Memory B cell (primary cell): ENCODE data around the gene ADGRL2.

Source experiments
- ATAC-seq: fragments of 150-1000 bp; cut with Tn5 transposase; 2 replicates; pipeline ENCODE4 v1.10.0; 2021; ENCODE audit warnings: low read depth, mild to moderate bottlenecking, moderate library complexity
- DNase-seq, 2 donors: peaks; one replicate each; pipeline ENCODE4 v3.0.0; 2022; ENCODE audit warnings: low spot score in 2 of 2
- H3K27ac Mint-ChIP-seq: one replicate; pipeline ENCODE4 v1.8.0; 2022; ENCODE audit warnings: mild to moderate bottlenecking, moderate library complexity, mixed read lengths
- H3K27me3 Mint-ChIP-seq: one replicate; pipeline ENCODE4 v1.8.0; 2022; ENCODE audit warnings: mixed read lengths
- H3K36me3 Mint-ChIP-seq: one replicate; pipeline ENCODE4 v1.8.0; 2022; ENCODE audit warnings: mild to moderate bottlenecking, mixed read lengths
- H3K4me1 Mint-ChIP-seq: one replicate; pipeline ENCODE4 v1.8.0; 2022; ENCODE audit warnings: mixed read lengths
- H3K4me3 Mint-ChIP-seq: one replicate; pipeline ENCODE4 v1.8.0; 2022; ENCODE audit warnings: mild to moderate bottlenecking, moderate library complexity, mixed read lengths
- H3K9me3 Mint-ChIP-seq: one replicate; pipeline ENCODE4 v1.8.0; 2022; ENCODE audit warnings: mixed read lengths

Gene ADGRL2

DNA sequence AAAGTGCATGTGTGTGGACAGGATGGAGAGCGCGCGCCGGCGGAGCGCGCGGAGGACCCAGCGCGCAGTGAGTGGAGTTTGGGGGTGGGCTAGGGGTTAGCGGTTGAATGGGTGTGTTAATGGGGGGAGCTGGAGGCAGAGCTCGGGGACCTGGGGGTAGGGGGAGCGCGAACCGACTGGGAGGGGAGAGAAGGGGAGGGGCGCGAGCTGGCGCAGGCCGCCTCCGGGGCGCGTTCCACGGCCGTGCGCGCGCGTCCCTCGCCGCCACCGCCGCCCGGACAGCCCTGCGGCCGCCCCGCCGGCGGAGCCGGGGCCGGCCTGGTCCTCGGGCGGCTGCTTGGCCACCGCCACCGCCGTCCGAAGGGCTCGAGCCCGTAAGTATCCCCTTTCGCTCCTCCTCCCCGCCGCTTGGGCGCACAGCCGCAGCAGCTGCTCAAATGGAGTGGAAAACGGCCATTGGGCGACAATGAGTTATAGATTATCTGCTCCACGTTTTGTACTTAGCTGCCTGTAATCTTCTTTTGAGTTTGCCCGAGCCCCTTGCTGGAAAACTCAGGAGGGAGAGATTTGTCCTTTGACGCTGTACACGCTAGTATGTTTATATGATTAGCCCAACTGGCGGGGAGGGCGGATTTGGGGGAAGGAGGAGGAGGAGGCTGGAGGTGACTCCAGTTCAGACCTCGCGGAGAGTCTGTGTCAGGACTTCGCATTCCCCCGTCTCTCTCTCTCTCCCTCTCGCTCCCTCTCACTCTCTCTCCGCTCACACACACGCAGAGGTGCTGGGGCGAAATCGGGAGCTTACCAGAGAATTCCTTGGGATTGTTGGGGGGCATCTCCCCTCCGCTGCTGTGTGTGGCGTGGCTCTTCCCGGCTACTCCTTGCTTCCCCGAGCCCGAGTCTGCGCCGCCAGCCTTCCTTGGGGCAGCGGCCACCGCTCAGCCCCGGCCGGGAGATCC, at the start of gene ADGRL2:
TSS of gene ADGRL2 (plus strand) at position 240 of the 956 bp plus-strand sequence. CDS start 36,051 bp downstream, outside the sequence.
- peaks cover 10% of the 10 kb centered on the region for H3K27me3 Mint-ChIP-seq
- no peak for DNase-seq
- H3K4me3 Mint-ChIP-seq = peak within 1 kb of the TSS; percentile 34
- no peak for ATAC-seq
- H3K4me1 Mint-ChIP-seq = peaks cover 4% of the 10 kb centered on the region
- H3K9me3 Mint-ChIP-seq = no peaks in the 10 kb centered on the region
- no peak within 1 kb of the TSS for H3K27ac Mint-ChIP-seq
- no peaks in the 10 kb centered on the region for H3K36me3 Mint-ChIP-seq

DNA sequence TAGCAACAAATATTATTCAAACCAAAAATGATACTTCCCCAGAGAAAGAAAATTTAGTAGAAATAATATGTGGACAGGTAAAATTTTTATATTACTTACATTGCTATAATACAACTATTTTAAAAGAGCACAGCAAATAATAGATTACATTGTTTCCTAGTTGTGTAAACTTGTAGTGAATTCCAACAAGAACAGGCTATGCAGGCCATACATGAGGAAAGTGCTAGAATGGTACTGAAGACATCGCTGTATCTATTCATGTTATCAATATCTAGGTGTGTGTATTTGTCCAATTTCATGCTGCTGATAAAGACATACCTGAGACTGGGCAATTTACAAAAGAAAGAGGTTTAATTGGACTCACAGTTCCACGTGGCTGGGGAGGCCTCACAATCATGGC, 47.9 kb upstream of the ADGRL2 start:
- Mint-ChIP-seq H3K27ac (no peak overlapping the region), H3K36me3 (no peaks in the 10 kb centered on the region), H3K9me3 (peaks cover 2% of the 10 kb centered on the region), H3K4me1 (no peaks in the 10 kb centered on the region), H3K4me3 (no peak overlapping the region), H3K27me3 (no peaks in the 10 kb centered on the region)
- DNase-seq (no peak), ATAC-seq (no peak)

- Mint-ChIP-seq H3K4me3 (no peak overlapping the region), H3K4me1 (no peaks in the 10 kb centered on the region), H3K27me3 (no peaks in the 10 kb centered on the region), H3K27ac (no peak overlapping the region), H3K36me3 (no peaks in the 10 kb centered on the region), H3K9me3 (peaks cover 2% of the 10 kb centered on the region)
- ATAC-seq = no peak
- no peak for DNase-seq
Observed at GRCh38 chr1:81754424-81754823, 46.3 kb upstream of the ADGRL2 start.

- H3K4me3 Mint-ChIP-seq = no peak overlapping the region
- H3K9me3 Mint-ChIP-seq = no peaks in the 10 kb centered on the region
- H3K27me3 Mint-ChIP-seq = no peaks in the 10 kb centered on the region
- H3K4me1 Mint-ChIP-seq = no peaks in the 10 kb centered on the region
- no peak for ATAC-seq
- H3K36me3 Mint-ChIP-seq = no peaks in the 10 kb centered on the region
- no peak overlapping the region for H3K27ac Mint-ChIP-seq
- DNase-seq = no peak
Observed at GRCh38 chr1:81756872-81757271, 43.9 kb upstream of the ADGRL2 start.

DNA sequence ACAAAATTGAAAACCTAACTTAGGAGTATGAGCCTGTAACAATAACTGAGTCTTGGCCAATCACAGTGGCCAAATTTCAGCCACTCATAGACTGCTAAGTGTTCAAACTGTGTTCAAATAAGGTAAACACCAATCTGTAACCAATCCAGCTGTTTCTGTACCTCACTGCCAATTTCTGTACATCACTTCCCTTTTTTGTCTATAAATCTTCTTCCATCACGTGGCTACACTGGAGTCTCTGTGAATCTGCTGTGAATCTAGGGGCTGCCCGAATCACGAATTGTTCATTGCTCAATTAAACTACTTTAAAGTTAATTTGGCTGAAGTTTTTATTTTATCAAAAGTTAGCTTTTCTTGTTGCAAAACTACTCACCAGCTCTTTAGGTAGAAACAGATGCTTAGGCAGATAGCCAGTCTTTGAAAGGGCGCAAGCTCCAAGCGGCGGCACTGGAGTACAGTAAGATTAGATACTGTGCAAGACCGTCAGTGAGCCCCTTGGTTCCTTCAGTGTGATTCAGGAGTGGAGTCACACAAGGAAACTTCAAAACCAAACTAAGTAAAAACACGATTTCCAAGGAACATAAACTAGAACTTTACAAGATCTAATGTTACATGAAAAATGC, 43.2 kb upstream of the ADGRL2 start:
- Mint-ChIP-seq H3K4me3 (no peak overlapping the region), H3K4me1 (no peaks in the 10 kb centered on the region), H3K27me3 (no peaks in the 10 kb centered on the region), H3K9me3 (no peaks in the 10 kb centered on the region), H3K36me3 (no peaks in the 10 kb centered on the region), H3K27ac (no peak overlapping the region)
- DNase-seq (no peak), ATAC-seq (no peak)

DNA sequence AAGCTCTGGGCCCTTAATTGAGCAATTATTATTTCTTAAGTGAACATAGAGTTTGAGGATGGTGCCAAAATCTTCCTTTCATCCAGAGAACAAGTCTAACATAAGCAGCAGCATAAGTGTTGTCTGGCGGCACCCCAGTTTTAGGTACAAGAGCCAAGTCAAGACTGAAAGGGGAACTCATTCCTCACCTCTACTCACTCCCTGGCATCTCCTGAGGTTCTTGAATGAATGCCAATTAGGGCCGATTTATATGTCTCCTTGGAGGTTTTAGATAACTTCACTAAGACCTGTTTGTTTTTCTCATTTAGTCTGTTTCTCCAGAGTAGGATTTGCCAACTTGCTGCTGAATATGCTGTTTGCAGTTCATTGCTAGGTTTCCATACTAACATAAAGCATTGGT, 42.6 kb upstream of the ADGRL2 start:
- DNase-seq (no peak), ATAC-seq (no peak)
- H3K4me1 Mint-ChIP-seq = no peaks in the 10 kb centered on the region
- no peak overlapping the region for H3K4me3 Mint-ChIP-seq
- no peaks in the 10 kb centered on the region for H3K36me3 Mint-ChIP-seq
- no peaks in the 10 kb centered on the region for H3K9me3 Mint-ChIP-seq
- no peak overlapping the region for H3K27ac Mint-ChIP-seq
- H3K27me3 Mint-ChIP-seq = no peaks in the 10 kb centered on the region

DNA sequence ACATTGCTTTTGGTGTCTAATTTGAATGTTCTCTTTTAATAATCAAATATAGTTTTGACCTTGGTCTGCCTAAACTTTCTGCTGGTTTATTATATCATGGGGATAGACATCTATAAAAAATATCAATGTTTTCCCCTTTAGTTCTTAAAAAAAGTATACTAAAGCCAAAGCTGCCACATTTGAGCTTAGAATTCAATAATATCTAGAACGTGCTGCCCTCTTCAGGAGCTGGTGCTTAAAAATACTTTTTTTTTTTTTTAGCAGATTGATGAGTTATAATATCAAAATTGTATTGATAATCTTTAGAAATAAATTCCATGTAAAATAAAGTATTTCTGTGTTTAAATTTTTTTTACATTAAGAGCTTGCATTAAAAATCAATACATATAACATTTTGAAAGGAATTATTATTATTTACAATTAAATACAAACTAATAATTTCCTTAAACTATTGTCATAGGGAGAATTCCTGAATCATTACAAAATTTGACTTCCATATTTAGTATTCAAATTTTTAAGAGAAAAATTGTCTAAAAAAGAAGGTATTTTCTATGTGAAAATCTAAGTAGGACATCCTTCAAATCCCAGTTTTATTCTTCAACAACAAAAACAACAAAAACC, 40.1 kb upstream of the ADGRL2 start:
- ATAC-seq = no peak
- H3K4me1 Mint-ChIP-seq = no peaks in the 10 kb centered on the region
- no peak for DNase-seq
- H3K9me3 Mint-ChIP-seq = no peaks in the 10 kb centered on the region
- H3K27me3 Mint-ChIP-seq = no peaks in the 10 kb centered on the region
- H3K4me3 Mint-ChIP-seq = no peak overlapping the region
- no peaks in the 10 kb centered on the region for H3K36me3 Mint-ChIP-seq
- H3K27ac Mint-ChIP-seq = no peak overlapping the region

DNA sequence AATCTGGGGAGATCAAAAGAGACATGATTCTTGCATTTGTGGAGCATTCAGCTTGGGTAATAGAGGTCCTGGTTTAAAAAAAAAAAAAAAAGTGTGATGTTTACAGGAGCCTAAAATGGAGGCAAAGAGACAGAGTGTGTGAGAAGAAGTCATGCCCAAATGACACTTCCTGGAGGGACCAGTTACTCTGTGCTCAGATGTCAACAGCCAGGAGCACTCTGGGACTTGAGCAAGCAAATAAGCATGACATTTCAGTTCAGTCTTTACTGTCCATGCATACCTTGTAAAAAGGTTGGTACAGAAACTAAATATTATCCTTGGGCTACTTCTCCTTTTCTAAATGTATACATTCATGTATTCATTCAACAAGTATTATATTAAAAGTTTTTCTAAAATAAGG, 25.2 kb upstream of the ADGRL2 start:
- ATAC-seq (no peak), DNase-seq (no peak)
- no peaks in the 10 kb centered on the region for H3K36me3 Mint-ChIP-seq
- H3K4me1 Mint-ChIP-seq = no peaks in the 10 kb centered on the region
- H3K27me3 Mint-ChIP-seq = no peaks in the 10 kb centered on the region
- H3K9me3 Mint-ChIP-seq = no peaks in the 10 kb centered on the region
- H3K27ac Mint-ChIP-seq = no peak overlapping the region
- H3K4me3 Mint-ChIP-seq = no peak overlapping the region

GRCh38 chr1:81780705-81781454, 19.9 kb upstream of the ADGRL2 start:
- no peaks in the 10 kb centered on the region for H3K9me3 Mint-ChIP-seq
- no peak for DNase-seq
- no peak overlapping the region for H3K27ac Mint-ChIP-seq
- H3K36me3 Mint-ChIP-seq = no peaks in the 10 kb centered on the region
- no peak overlapping the region for H3K4me3 Mint-ChIP-seq
- H3K4me1 Mint-ChIP-seq = no peaks in the 10 kb centered on the region
- no peak for ATAC-seq
- no peaks in the 10 kb centered on the region for H3K27me3 Mint-ChIP-seq

DNA sequence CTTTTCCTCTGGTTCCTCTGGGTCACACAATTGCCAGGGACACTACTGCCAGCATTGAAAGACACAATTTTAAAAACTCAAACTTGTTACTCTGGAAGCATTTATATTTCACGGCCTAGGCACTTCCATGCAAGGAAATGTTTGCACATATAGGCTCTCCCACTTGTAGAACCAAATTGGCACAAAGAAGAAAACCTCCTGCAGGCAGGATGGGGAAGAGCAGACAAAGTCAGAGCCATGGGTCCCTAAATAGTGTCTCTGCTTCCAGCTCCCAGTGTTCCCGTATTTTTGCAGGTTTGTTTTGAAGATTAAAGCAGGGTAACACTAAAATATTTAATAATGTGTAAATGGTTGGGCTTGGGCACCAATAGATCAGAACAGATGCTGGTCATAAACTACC, 19.0 kb upstream of the ADGRL2 start:
- H3K4me3 Mint-ChIP-seq = no peak overlapping the region
- no peak overlapping the region for H3K27ac Mint-ChIP-seq
- DNase-seq (no peak), ATAC-seq (no peak)
- no peaks in the 10 kb centered on the region for H3K36me3 Mint-ChIP-seq
- no peaks in the 10 kb centered on the region for H3K27me3 Mint-ChIP-seq
- no peaks in the 10 kb centered on the region for H3K4me1 Mint-ChIP-seq
- H3K9me3 Mint-ChIP-seq = no peaks in the 10 kb centered on the region

DNA sequence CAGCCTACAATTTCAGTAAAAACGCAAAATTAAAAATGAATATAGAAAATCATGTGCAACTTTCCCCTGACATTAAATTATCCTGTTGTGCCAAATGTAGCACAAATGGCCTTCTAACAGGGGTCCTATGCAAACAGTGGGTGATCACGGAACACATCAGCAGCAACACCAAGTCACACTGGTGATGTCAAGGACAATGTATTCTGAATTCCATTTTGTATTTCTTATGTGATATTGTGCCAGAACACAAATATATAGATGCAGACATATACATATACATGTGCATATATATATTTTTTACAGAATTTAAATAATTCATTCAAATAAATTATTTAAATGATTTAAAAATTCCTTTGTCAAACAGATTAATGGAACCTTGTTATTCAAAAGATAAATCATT, 8.6 kb upstream of the ADGRL2 start:
- no peak for DNase-seq
- H3K36me3 Mint-ChIP-seq = no peaks in the 10 kb centered on the region
- ATAC-seq = no peak
- H3K27me3 Mint-ChIP-seq = no peaks in the 10 kb centered on the region
- no peaks in the 10 kb centered on the region for H3K4me1 Mint-ChIP-seq
- no peak overlapping the region for H3K27ac Mint-ChIP-seq
- H3K9me3 Mint-ChIP-seq = peaks cover 2% of the 10 kb centered on the region
- H3K4me3 Mint-ChIP-seq = no peak overlapping the region

DNA sequence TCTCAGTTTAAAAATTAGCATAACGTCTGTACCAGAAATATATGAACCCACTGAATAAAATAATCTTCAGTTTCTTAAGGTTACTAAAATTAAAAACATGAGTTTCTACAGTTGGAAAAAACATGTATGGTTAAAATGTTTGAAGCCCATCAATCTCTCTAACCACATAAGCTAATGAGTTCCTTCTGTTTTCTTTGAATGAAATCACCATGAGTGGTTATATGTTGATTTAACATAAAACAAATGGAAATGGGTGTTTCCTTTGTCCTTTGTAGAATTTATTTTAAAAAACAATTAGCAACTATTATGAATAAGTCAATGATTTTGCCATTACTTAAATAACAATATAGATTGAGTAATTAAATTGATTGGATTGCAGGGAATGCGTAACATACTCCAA, 3.0 kb upstream of the ADGRL2 start:
- DNase-seq (no peak), ATAC-seq (no peak)
- Mint-ChIP-seq H3K27ac (no peak overlapping the region), H3K4me1 (no peaks in the 10 kb centered on the region), H3K27me3 (peaks cover 1% of the 10 kb centered on the region), H3K36me3 (no peaks in the 10 kb centered on the region), H3K9me3 (no peaks in the 10 kb centered on the region), H3K4me3 (no peak overlapping the region)

GRCh38 chr1:81799939-81800694, 617 bp upstream of the ADGRL2 start:
- H3K4me3 Mint-ChIP-seq = no peak overlapping the region
- H3K36me3 Mint-ChIP-seq = no peaks in the 10 kb centered on the region
- H3K27ac Mint-ChIP-seq = no peak overlapping the region
- no peaks in the 10 kb centered on the region for H3K9me3 Mint-ChIP-seq
- peaks cover 10% of the 10 kb centered on the region for H3K27me3 Mint-ChIP-seq
- ATAC-seq (no peak), DNase-seq (no peak)
- H3K4me1 Mint-ChIP-seq = peaks cover 4% of the 10 kb centered on the region
